HepG2 (cell line): Measurements from ENCODE around the gene AUH. TPM values are rescaled to one million over a fixed set of nuclear protein-coding genes. Genes with fewer than 3 reads are reported as not detected.

Experiments used
- AKAP8 ChIP-seq: sonication (generic); formaldehyde crosslinking; IDR thresholded peaks from 2 replicates; pipeline ENCODE4 v1.5.1; 2020; ENCODE audit warnings: mild to moderate bottlenecking, missing genetic modification reagents
- CEBPB ChIP-seq: IDR thresholded peaks from 2 replicates; pipeline ENCODE4 v1.6.1; 2011; ENCODE audit warnings: low read depth, low read length, improper control_type of control experiment, borderline replicate concordance
- CENPX ChIP-seq: sonication (generic); formaldehyde crosslinking; IDR thresholded peaks from 2 replicates; pipeline ENCODE4 v1.9.0; 2021; ENCODE audit warnings: mild to moderate bottlenecking, missing genetic modification reagents, moderate library complexity
- ETV6 ChIP-seq: sonication (generic); formaldehyde crosslinking; conservative IDR thresholded peaks from 2 replicates; pipeline ENCODE4 v1.4.0; 2020; ENCODE audit warnings: missing genetic modification reagents
- HDAC1 ChIP-seq: sonication (generic); formaldehyde crosslinking; IDR thresholded peaks from 2 replicates; pipeline ENCODE4 v1.5.1; 2020; ENCODE audit warnings: mild to moderate bottlenecking, missing genetic modification reagents
- HNRNPH1 ChIP-seq: fragments of 200-400 bp; formaldehyde crosslinking; optimal IDR thresholded peaks from 2 replicates; pipeline ENCODE3; 2017; ENCODE audit warnings: mild to moderate bottlenecking, low read depth, low read length
- KAT2B ChIP-seq: fragments of 150-350 bp; IDR thresholded peaks from 2 replicates; pipeline ENCODE4 v1.6.1; 2014; ENCODE audit warnings: low read depth, low read length, borderline replicate concordance
- KDM1A ChIP-seq: IDR thresholded peaks from 2 replicates; pipeline ENCODE4 v1.6.1; 2016; ENCODE audit warnings: missing compliant biosample characterization
- MXD3 ChIP-seq: IDR thresholded peaks from 2 replicates; pipeline ENCODE4 v1.6.1; 2016; ENCODE audit warnings: mild to moderate bottlenecking, missing biosample characterization, missing genetic modification reagents
- NR2C2 ChIP-seq: sonication (generic); formaldehyde crosslinking; IDR thresholded peaks from 2 replicates; pipeline ENCODE4 v1.4.0; 2020; ENCODE audit warnings: missing genetic modification reagents, mild to moderate bottlenecking, moderate library complexity, borderline replicate concordance
- POGK ChIP-seq: sonication (generic); formaldehyde crosslinking; conservative IDR thresholded peaks from 2 replicates; pipeline ENCODE4 v1.8.0; 2022; ENCODE audit warnings: mild to moderate bottlenecking, moderate library complexity, missing genetic modification reagents
- TFE3 ChIP-seq: IDR thresholded peaks from 2 replicates; pipeline ENCODE4 v1.6.1; 2016
- THAP7 ChIP-seq: sonication (generic); formaldehyde crosslinking; IDR thresholded peaks from 2 replicates; pipeline ENCODE4 v1.8.1; 2023; ENCODE audit warnings: mild to moderate bottlenecking, missing genetic modification reagents
- ZHX2 ChIP-seq, 2 experiments: sonication (generic) in 1 of 2; formaldehyde crosslinking in 1 of 2; IDR thresholded peaks; 2 replicates each; pipeline versions ENCODE4 v1.6.1 to v1.9.0; 2014 to 2022; ENCODE audit warnings: antibody characterized with exemption in 1 of 2, borderline replicate concordance in 1 of 2, inconsistent platforms in 1 of 2, low read depth in 1 of 2, missing genetic modification reagents in 1 of 2
- ZNF644 ChIP-seq: IDR thresholded peaks from 2 replicates; pipeline ENCODE4 v1.6.1; 2016; ENCODE audit warnings: low read depth
- ZNF652 ChIP-seq: IDR thresholded peaks from 2 replicates; pipeline ENCODE4 v1.6.1; 2016; ENCODE audit warnings: low read depth, borderline replicate concordance
- ZNF891 ChIP-seq: sonication (generic); formaldehyde crosslinking; IDR thresholded peaks from 2 replicates; pipeline ENCODE4 v1.5.0; 2020; ENCODE audit warnings: mild to moderate bottlenecking, missing genetic modification reagents
- polyA plus RNA-seq, 8 experiments: library from polyadenylated mRNA; depleted of rRNA in 3 of 8; stranded (reverse) in 7 of 8; unstranded in 1 of 8; fragments of >200 nt; fragmentation: Illumina TruSeq in 4 of 8; extraction: Trizol in 4 of 8; gene quantifications; 2 replicates each; pipeline versions ENCODE4 v1.2.1 to v1.2.3, GENCODE V29; 2011 to 2016; ENCODE audit warnings: low read depth in 4 of 8, missing spikeins in 1 of 8, mixed read lengths in 1 of 8; ENCODE audit not compliant: insufficient read depth in 1 of 8
- total RNA-seq, 5 experiments: library from RNA; depleted of rRNA; stranded (reverse); fragments of >200 nt; fragmentation: Illumina TruSeq; extraction: Trizol; gene quantifications; 2 replicates each; pipeline ENCODE4 v1.2.3, GENCODE V29; 2016; ENCODE audit warnings: low read depth in 1 of 5

The AUH gene
- total and polyA plus RNA-seq, 2 of the 13 experiments (the other 11 are each of a cell fraction or from before 2014, with no cell fraction given), result 25.8 to 31.9 TPM

GRCh38 chr9:91197232-91198181 is 164.2 kb downstream of the AUH start (continued):
- TF ChIP-seq TFE3 (peak; percentile 100), CENPX (CRISPR knock-in tag) (no peak), KAT2B (no peak), CEBPB (peak; percentile 100), HNRNPH1 (no peak), POGK (CRISPR knock-in tag) (no peak; the same call in 1 of the 2 replicates), NR2C2 (CRISPR knock-in tag) (peak; percentile 79; the same call in 1 of the 2 replicates), ZNF644 (CRISPR knock-in tag) (peak; percentile 76; the same call in 1 of the 2 replicates), ZHX2 (IDR thresholded peaks at IDR 0.05; ENCODE audit: low read depth) (peak; percentile 77), ZHX2 (CRISPR knock-in tag; IDR thresholded peaks at IDR 0.05; ENCODE audit: borderline replicate concordance) (peak; percentile 95; the same call in 1 of the 2 replicates), ZNF891 (no peak), MXD3 (CRISPR knock-in tag) (peak; percentile 41; the same call in 1 of the 2 replicates), ETV6 (peak; percentile 84; the same call in 1 of the 2 replicates), HDAC1 (CRISPR knock-in tag) (peak; percentile 89), AKAP8 (CRISPR knock-in tag) (peak; percentile 83; the same call in 1 of the 2 replicates), KDM1A (CRISPR knock-in tag) (peak; percentile 92), ZNF652 (CRISPR knock-in tag) (peak; percentile 61; the same call in 1 of the 2 replicates), THAP7 (CRISPR knock-in tag) (no peak)
